Gastrocnemius medialis (tissue), 4 donors: ENCODE measurements around the gene ZNF442.

Source experiments
- POLR2A ChIP-seq, 2 donors: fragments of 450-650 bp; IDR thresholded peaks; one replicate each; pipeline ENCODE4 v1.6.1; 2017; ENCODE audit warnings: antibody characterized with exemption in 2 of 2, mild to moderate bottlenecking in 2 of 2, moderate library complexity in 2 of 2
- TF ChIP-seq, protein P1 (sequence below), 5 experiments: fragments of 450-650 bp in 3 of 5; fragments of 200-600 bp in 2 of 5; sonication (generic) in 2 of 5; IDR thresholded peaks in 4 of 5; conservative IDR thresholded peaks in 1 of 5; 1 replicate in 4 of 5; 2 replicates in 1 of 5; pipeline ENCODE4 v1.5.1; 2016 to 2019; ENCODE audit warnings: antibody characterized with exemption in 5 of 5, mild to moderate bottlenecking in 3 of 5, moderate library complexity in 3 of 5

- TF ChIP-seq, protein P1, sequence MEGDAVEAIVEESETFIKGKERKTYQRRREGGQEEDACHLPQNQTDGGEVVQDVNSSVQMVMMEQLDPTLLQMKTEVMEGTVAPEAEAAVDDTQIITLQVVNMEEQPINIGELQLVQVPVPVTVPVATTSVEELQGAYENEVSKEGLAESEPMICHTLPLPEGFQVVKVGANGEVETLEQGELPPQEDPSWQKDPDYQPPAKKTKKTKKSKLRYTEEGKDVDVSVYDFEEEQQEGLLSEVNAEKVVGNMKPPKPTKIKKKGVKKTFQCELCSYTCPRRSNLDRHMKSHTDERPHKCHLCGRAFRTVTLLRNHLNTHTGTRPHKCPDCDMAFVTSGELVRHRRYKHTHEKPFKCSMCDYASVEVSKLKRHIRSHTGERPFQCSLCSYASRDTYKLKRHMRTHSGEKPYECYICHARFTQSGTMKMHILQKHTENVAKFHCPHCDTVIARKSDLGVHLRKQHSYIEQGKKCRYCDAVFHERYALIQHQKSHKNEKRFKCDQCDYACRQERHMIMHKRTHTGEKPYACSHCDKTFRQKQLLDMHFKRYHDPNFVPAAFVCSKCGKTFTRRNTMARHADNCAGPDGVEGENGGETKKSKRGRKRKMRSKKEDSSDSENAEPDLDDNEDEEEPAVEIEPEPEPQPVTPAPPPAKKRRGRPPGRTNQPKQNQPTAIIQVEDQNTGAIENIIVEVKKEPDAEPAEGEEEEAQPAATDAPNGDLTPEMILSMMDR (IDR thresholded peaks at IDR 0.05 in 4 of 5, conservative IDR thresholded peaks at IDR 0.05 in 1 of 5) = peak in 1 of 5 experiments; percentile 8
- no peak for TF ChIP-seq POLR2A (IDR thresholded peaks at IDR 0.05)
Observed at GRCh38 chr19:12364391-12365235, 870 bp downstream of the ZNF442 start.
